HG02943 (cell line): ENCODE data around the gene TXNRD1.
"Not testable (repeated sequence)": the region's sequence is repeated elsewhere in the genome, so short reads cannot be mapped to it uniquely, and the experiment has no call there.

Experiments used
- ATAC-seq: cut with Tn5 transposase; IDR thresholded peaks from one replicate; pipeline ENCODE4 v1.9.1; 2021; ENCODE audit warnings: mild to moderate bottlenecking, low read depth, moderate library complexity; ENCODE audit not compliant: unreplicated experiment

Gene TXNRD1

DNA sequence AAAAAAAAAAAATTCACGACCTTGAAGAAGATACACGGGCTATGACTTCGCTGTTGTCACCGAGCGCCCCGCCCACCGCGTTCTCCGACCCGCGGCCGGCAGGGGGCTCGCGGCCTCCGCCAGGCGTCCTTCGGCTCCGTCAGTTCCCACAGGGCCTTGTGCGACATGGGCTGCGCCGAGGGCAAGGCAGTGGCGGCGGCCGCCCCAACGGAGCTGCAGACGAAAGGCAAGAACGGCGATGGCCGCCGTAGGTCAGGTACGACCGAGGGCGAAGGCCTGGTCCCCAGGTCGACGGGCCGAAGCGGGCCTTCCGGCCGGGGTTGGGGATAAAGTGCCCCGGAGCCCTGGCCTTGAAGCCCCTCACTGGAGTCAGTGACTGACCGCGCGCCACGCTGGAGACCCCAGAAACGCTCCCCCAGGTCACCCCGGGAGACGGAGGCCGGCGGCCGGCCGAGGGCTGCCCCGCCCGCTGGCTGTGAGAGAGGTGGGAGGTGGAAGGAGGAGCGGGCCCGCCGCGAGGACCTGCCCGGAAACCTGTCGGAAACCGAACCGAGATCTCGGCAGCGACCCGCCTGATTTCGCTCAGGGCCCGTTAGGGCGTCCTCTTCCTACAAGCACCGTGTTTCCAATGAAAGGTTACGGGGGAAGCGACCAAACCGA, at the start of gene TXNRD1:
Gene TXNRD1 (plus strand): TSS at position 142 of the 660 bp plus-strand sequence. CDS start 24 bp downstream, at position 166.
- ATAC-seq: peak; percentile 95

GRCh38 chr12:104165801-104166200, 49.8 kb upstream of the TXNRD1 start:
- no peak for ATAC-seq

DNA sequence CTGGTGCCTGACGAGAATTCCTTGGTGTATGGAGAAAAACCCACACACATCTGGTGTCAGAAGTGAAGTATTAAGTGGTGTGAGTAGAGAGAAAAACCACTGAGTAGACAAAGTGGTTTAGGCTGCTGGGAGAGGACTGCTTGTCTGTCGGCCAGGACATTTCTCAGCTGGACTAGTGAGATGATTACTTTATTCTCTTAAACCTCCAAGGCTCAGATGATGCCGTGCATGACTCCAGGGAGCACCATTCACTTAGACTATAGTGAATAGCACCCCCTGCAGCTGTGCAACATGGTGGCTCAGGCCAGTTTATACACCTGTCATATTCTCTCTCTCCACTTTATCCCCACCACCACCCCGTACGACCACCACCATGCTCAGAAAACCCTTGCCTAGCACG, 49.1 kb upstream of the TXNRD1 start:
- ATAC-seq: no peak

- no peak for ATAC-seq
Measured at GRCh38 chr12:104167519-104168458, 47.8 kb upstream of the TXNRD1 start.

GRCh38 chr12:104168596-104168995, 47.0 kb upstream of the TXNRD1 start:
- no peak for ATAC-seq

GRCh38 chr12:104171785-104172569, 43.6 kb upstream of the TXNRD1 start:
- no peak for ATAC-seq

DNA sequence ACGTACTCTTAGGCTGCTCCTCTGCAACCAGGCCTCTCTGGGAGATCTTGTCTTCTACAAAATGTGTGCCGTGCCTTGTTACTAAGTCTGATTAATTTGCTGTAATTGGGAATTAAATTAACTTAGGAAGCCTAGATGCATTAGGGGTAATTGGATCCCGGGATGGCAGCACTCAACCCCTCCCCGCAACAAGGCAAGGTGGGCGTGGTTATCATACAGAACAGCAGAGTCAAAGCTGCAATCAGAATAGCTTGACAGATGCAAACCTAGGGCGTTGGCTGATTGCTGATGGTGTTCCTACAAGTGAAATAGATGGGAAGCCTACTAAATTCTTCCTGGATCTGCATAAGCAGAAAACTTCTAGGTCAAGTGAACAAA, 43.0 kb upstream of the TXNRD1 start:
- ATAC-seq: no peak

DNA sequence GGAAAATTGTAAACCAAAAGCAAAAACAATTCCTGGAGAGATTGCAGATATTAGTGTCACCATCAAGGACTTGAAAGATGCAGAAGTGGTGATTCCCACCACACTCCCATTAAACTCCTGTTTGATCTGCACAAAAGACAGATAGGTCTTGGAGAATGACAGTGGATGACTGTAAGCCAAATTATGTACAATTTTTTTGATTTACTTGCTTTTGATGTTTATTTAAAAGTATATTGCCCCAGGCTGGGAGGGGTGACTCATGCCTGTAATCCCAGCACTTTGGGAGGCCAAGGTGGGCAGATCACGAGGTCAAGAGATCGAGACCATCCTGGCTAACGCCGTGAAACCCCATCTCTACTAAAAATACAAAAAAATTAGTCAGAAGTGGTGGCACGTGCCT, 41.8 kb upstream of the TXNRD1 start:
- not testable (repeated sequence) for ATAC-seq

GRCh38 chr12:104175726-104176247, 39.8 kb upstream of the TXNRD1 start:
- ATAC-seq: no peak

GRCh38 chr12:104177336-104177662, 38.3 kb upstream of the TXNRD1 start:
- ATAC-seq: no peak

GRCh38 chr12:104177663-104178501, 37.7 kb upstream of the TXNRD1 start:
- no peak for ATAC-seq

GRCh38 chr12:104180374-104180773, 35.2 kb upstream of the TXNRD1 start:
- no peak for ATAC-seq

DNA sequence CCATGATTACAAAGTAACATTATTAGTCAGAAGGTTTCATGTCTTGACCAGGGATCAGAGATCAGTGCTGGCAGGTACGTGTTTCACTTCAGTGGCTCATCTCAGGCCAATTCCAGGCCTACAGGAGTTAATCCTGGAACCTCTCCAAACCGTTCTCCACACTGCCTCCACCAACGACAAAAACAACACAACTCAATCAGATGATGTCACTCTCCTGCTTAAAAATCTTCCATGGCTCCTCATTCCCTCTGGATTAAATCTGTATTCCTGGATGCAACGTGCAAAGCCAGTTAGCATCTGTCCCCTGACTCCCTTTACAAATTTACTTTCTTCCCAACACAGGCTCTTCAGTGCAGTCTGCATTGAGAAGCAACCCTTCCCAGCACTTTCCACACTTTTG, 34.3 kb upstream of the TXNRD1 start:
- ATAC-seq: no peak

GRCh38 chr12:104182144-104182543, 33.4 kb upstream of the TXNRD1 start:
- no peak for ATAC-seq

DNA sequence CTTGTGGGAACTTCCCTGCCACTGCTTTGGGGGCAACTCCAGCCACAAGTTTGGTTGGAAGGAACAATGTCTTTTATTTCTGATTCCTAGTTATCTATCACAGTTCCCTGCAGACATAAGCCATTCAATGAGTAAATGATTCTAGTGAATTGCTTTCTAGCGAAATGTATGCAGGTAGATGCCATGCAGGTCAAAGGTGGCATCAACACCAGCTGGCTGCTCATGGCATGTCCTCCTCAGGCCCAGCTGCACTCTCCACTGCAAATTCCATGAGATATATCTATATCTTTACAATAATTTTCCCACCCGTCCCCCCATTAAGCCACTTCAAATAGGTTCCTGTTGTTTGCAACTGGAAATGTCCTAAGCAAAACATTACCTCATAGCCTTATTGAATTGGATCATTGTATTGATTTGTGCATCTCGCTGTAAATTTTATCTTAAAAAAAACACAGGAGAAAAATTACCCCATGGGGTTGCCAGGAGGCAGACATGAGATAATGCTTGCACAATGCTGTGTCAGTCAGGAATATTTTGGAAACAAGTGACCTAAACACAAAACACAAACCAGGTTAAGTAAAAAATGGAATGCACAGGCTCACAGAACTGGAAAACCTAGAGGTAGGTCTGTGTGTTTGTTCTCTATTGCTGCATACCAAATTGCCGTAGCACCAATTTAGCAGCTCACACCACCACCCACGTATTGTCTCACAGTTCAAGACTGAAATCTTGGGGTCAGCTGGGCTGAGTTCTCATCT, 32.8 kb upstream of the TXNRD1 start:
- no peak for ATAC-seq

- no peak for ATAC-seq
Measured at GRCh38 chr12:104183443-104183842, 32.1 kb upstream of the TXNRD1 start.

- ATAC-seq: no peak
Measured at GRCh38 chr12:104187446-104188155, 28.0 kb upstream of the TXNRD1 start.

- ATAC-seq: no peak
Measured at GRCh38 chr12:104188534-104188933, 27.0 kb upstream of the TXNRD1 start.
